ENCODE results near the gene NAV1.

DNA sequence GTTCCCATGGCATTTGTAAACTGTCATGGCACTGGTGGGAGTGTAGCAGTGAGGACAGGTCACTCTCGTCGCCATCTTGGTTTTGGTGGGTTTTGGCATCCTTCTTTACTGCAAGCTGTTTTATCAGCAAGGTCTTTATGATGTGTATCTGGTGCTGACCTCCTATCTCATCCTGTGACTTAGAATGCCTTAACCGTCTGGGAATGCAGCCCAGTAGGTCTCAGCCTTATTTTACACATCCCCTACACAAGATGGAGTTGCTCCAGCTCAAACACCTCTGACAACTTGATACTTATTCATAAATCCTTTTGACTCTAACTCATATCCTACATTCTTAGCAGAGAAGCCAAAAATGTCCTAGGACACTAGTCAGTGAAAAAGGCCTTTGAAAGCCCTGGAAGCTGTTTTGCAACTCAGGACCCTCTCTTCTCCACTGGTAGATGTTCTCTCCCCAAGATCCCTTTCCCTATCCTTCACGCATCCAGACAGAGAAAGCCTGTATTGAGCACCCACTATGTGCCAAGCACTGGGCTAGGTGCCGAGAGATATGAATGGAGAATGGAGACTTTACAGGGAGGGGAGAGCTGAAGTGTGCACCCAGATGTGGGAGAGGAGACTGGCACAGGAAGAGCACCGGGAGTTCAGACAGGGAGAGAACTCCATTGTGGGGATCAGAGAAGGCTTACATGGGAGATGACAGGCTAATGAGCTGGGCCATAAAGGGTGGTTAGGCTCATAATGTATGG lies 25.3 kb upstream of the NAV1 start:
- TF ChIP-seq CTCF (IDR thresholded peaks at IDR 0.05): no peak
- TF ChIP-seq POLR2A (IDR thresholded peaks at IDR 0.05): no peak
